GM12878 (cell line): Measurements from ENCODE around the gene DNMBP. TPM values are rescaled to one million over a fixed set of nuclear protein-coding genes. Genes with fewer than 3 reads are reported as not detected.

Experiments used
- ATAC-seq: fragments of 200-7000 bp; cut with Tn5 transposase; 3 replicates; pipeline ENCODE4 v1.9.1; 2020; ENCODE audit warnings: mild to moderate bottlenecking, moderate library complexity
- BruUV-seq: library from RNA; stranded (reverse); fragments of 400-500 nt; replicated peaks from 2 replicates; lab custom pipeline; 2021; lab: Mats Ljungman, UMichigan
- CTCF ChIA-PET: fragments of 300-600 bp; sonication (Branson Sonifier 250); formaldehyde crosslinking; extraction: SDS; loops from one replicate; lab custom pipeline; 2021; ENCODE audit warnings: inconsistent platforms; lab: Yijun Ruan, JAX
- POLR2A ChIA-PET: fragments of 350-600 bp; formaldehyde crosslinking; extraction: SDS; loops from one replicate; lab custom pipeline; 2021; ENCODE audit warnings: inconsistent platforms; lab: Charles Lee
- RAD21 ChIA-PET: fragments of 300-600 bp; sonication (Branson Sonifier 250); formaldehyde crosslinking; loops from one replicate; lab custom pipeline; 2023; ENCODE audit warnings: antibody characterized with exemption; ENCODE audit not compliant: unreplicated experiment; lab: Charles Lee
- SMC1A ChIA-PET: fragments of 300-600 bp; sonication (Branson Sonifier 250); formaldehyde crosslinking; loops from one replicate; lab custom pipeline; 2023; ENCODE audit not compliant: unreplicated experiment, uncharacterized antibody; lab: Charles Lee
- DNase-seq: peaks from one replicate; pipeline ENCODE4 v3.0.0-alpha.2; 2011; ENCODE audit warnings: low read depth, low spot score
- FAIRE-seq: peaks from 3 replicates; lab custom pipeline; 2011; peaks lifted over from hg19 to GRCh38; lab: Jason Lieb, UNC
- H2AFZ ChIP-seq: 2 replicates; pipeline ENCODE4 v1.6.0; 2011; ENCODE audit warnings: low read depth, low read length, control low read depth; ENCODE audit not compliant: control insufficient read depth
- H3K27ac ChIP-seq: 2 replicates; pipeline ENCODE4 v1.5.1; 2011; ENCODE audit warnings: control low read depth; ENCODE audit not compliant: control insufficient read depth, insufficient read depth
- H3K27me3 ChIP-seq, 2 experiments: replicated peaks in 1 of 2; 2 replicates each; pipeline versions ENCODE4 v1.6.0 to v1.6.1; 2011; ENCODE audit warnings: low read length in 1 of 2; ENCODE audit not compliant: control insufficient read depth in 2 of 2, insufficient read depth in 2 of 2
- H3K36me3 ChIP-seq, 2 experiments: 2 replicates each; pipeline ENCODE4 v1.5.1; 2011; ENCODE audit warnings: low read length in 1 of 2; ENCODE audit not compliant: control insufficient read depth in 2 of 2, insufficient read depth in 2 of 2
- H3K4me1 ChIP-seq: 2 replicates; pipeline ENCODE4 v1.6.1; 2011; ENCODE audit warnings: mild to moderate bottlenecking, low read length, moderate library complexity, mixed read lengths; ENCODE audit not compliant: control insufficient read depth, insufficient read depth
- H3K4me2 ChIP-seq: 2 replicates; pipeline ENCODE4 v1.6.0; 2011; ENCODE audit warnings: control low read depth; ENCODE audit not compliant: control insufficient read depth, insufficient read depth
- H3K4me3 ChIP-seq: fragments of 200-600 bp; sonication (generic); 2 replicates; pipeline ENCODE4 v1.5.1; 2016
- H3K79me2 ChIP-seq: 2 replicates; pipeline ENCODE4 v1.6.0; 2011; ENCODE audit warnings: low read length; ENCODE audit not compliant: control insufficient read depth, insufficient read depth
- H3K9ac ChIP-seq: 2 replicates; pipeline ENCODE4 v1.8.0; 2011; ENCODE audit warnings: low read length, control low read depth, mixed read lengths; ENCODE audit not compliant: control insufficient read depth, insufficient read depth
- H3K9me3 ChIP-seq: replicated peaks from 3 replicates; pipeline ENCODE4 v1.5.1; 2011; ENCODE audit warnings: mild to moderate bottlenecking, low read length; ENCODE audit not compliant: control insufficient read depth, insufficient read depth
- H4K20me1 ChIP-seq: 2 replicates; pipeline ENCODE4 v1.6.0; 2011; ENCODE audit not compliant: control insufficient read depth, insufficient read depth
- BCLAF1 ChIP-seq: fragments of 450-650 bp; IDR thresholded peaks from 2 replicates; pipeline ENCODE4 v1.6.1; 2017; ENCODE audit warnings: antibody characterized with exemption, mild to moderate bottlenecking, moderate library complexity
- KAT2A ChIP-seq: conservative IDR thresholded peaks from 2 replicates; pipeline ENCODE4 v1.6.1; 2011; ENCODE audit warnings: low read depth, low read length; ENCODE audit not compliant: control insufficient read depth
- MTA2 ChIP-seq: fragments of 450-650 bp; IDR thresholded peaks from 2 replicates; pipeline ENCODE4 v1.6.1; 2016; ENCODE audit warnings: low read depth, mild to moderate bottlenecking, moderate library complexity
- PBX3 ChIP-seq: IDR thresholded peaks from 2 replicates; pipeline ENCODE4 v1.6.1; 2011; ENCODE audit warnings: mild to moderate bottlenecking, low read depth, low read length, moderate library complexity; ENCODE audit not compliant: insufficient replicate concordance
- RBBP5 ChIP-seq: fragments of 200-600 bp; sonication (generic); conservative IDR thresholded peaks from 2 replicates; pipeline ENCODE4 v1.6.1; 2016
- RFX5 ChIP-seq: IDR thresholded peaks from 2 replicates; pipeline ENCODE4 v1.6.1; 2011; ENCODE audit warnings: low read depth, low read length, improper control_type of control experiment
- SKIL ChIP-seq: fragments of 450-650 bp; IDR thresholded peaks from 2 replicates; pipeline ENCODE4 v1.6.1; 2017; ENCODE audit warnings: mild to moderate bottlenecking, low read depth, inconsistent platforms; ENCODE audit not compliant: poor library complexity, severe bottlenecking
- ZNF207 ChIP-seq: fragments of 450-650 bp; IDR thresholded peaks from 2 replicates; pipeline ENCODE4 v1.6.1; 2014; ENCODE audit warnings: antibody characterized with exemption, mild to moderate bottlenecking, borderline replicate concordance
- WGBS: methylation state at CpG from one replicate; pipeline ENCODE4 v1.1.6; 2016; ENCODE audit warnings: low lambda C conversion rate; ENCODE audit not compliant: insufficient replicate concordance, insufficient coverage; ENCODE audit errors: missing lambda C conversion rate; 5-methylcytosine and 5-hydroxymethylcytosine counted together
- in situ Hi-C: fragments of 300-500 bp; cut with MboI; formaldehyde crosslinking; loops from 9 replicates; pipeline ENCODE4 v1.14.3; 2018; ENCODE audit warnings: mixed read lengths
- intact Hi-C: fragments of 100-400 bp; cut with micrococcal nuclease; formaldehyde crosslinking; loops from one replicate; pipeline ENCODE4 v1.14.2; 2022; ENCODE audit not compliant: unreplicated experiment
- polyA plus RNA-seq, 11 experiments: library from polyadenylated mRNA; depleted of rRNA in 4 of 11; unstranded in 6 of 11; stranded (reverse) in 5 of 11; fragments of >200 nt; fragmentation: Nextera tagmentation in 4 of 11; fragmentation: Illumina TruSeq in 1 of 11; extraction: Ambion mirVana in 4 of 11; extraction: Trizol in 1 of 11; gene quantifications; 1 replicate in 1 of 11; 2 replicates in 10 of 11; pipeline versions ENCODE4 v1.2.1 to v1.2.3, GENCODE V29; 2011 to 2016; ENCODE audit warnings: inconsistent platforms in 2 of 11, missing spikeins in 2 of 11, low read depth in 1 of 11
- total RNA-seq, 4 experiments: library from RNA; depleted of rRNA in 3 of 4; stranded (reverse); fragments of >200 nt in 3 of 4; fragmentation: Illumina TruSeq in 1 of 4; extraction: Trizol in 1 of 4; gene quantifications; 2 replicates each; pipeline versions ENCODE4 v1.2.1 to v1.2.3, GENCODE V29; 2013 to 2021

DNMBP gene
- total and polyA plus RNA-seq, 10 of the 15 experiments (the other 5 are each of a cell fraction or from before 2014, with no cell fraction given) = 7.1 to 45.0 (median 22.0) TPM

- ChIA-PET CTCF (no interaction called here), RAD21 (no interaction called here), POLR2A (no interaction called here), SMC1A (no interaction called here)
- Histone ChIP-seq H3K9ac (no peak overlapping the region), H3K4me3 (no peak overlapping the region), H3K27ac (no peak overlapping the region), H3K27me3 (no peaks in the 10 kb centered on the region), H3K4me1 (no peaks in the 10 kb centered on the region), H3K4me2 (no peak overlapping the region), H2AFZ (no peak overlapping the region), H4K20me1 (no peaks in the 10 kb centered on the region), H3K36me3 (peaks cover 1 to 4% of the 10 kb centered on the region in 2 experiments), H3K9me3 (no peaks in the 10 kb centered on the region), H3K79me2 (peaks cover 28% of the 10 kb centered on the region)
- ATAC-seq = no peak
- in situ Hi-C loops = no loop called here
- intact Hi-C loops = no loop called here
- TF ChIP-seq ZNF207 (no peak), KAT2A (no peak)
- BruUV-seq = no TSS peak
- no peak for FAIRE-seq
- 96% methylated on average over 9 of the region's 9 CpGs for WGBS
- DNase-seq = no peak
Observed at GRCh38 chr10:99929360-99929759, 80.4 kb downstream of the DNMBP start.

GRCh38 chr10:99927721-99928280, 81.9 kb downstream of the DNMBP start:
- Histone ChIP-seq H3K27me3 (no peaks in the 10 kb centered on the region), H2AFZ (no peak overlapping the region)
- TF ChIP-seq RBBP5 (no peak), RFX5 (no peak), MTA2 (no peak), BCLAF1 (no peak), PBX3 (no peak), SKIL (no peak)

More at GRCh38 chr10:99927721-99928280, 81.9 kb downstream of the DNMBP start:
- ATAC-seq = no peak
- H4K20me1 ChIP-seq = peaks cover 5% of the 10 kb centered on the region; the same call in 1 of the 2 replicates
- in situ Hi-C loops (no loop called here), intact Hi-C loops (no loop called here)
- no TSS peak for BruUV-seq
- ChIA-PET SMC1A (interaction anchor here (0.7 to 1.8 kb wide), 7 partner anchors 8 to 220 kb away, joined by 3 to 6 read pairs (median 3); no protein-coding TSS in a partner anchor), POLR2A (no interaction called here), CTCF (interaction anchor here (1.5 to 2.0 kb wide), 3 partner anchors 22 to 119 kb away, joined by 3 to 9 read pairs (median 6); no protein-coding TSS in a partner anchor), RAD21 (interaction anchor here (1.3 kb wide), 1 partner anchor 118 kb away, joined by 5 read pairs; no protein-coding TSS in a partner anchor)
- DNase-seq = no peak
- peaks cover 1 to 4% of the 10 kb centered on the region in 2 experiments for H3K36me3 ChIP-seq
- no peak overlapping the region for H3K4me2 ChIP-seq
- 79% methylated on average over 3 of the region's 3 CpGs for WGBS
- no peak overlapping the region for H3K9ac ChIP-seq
- no peaks in the 10 kb centered on the region for H3K4me1 ChIP-seq
- 0 out of 2 replicates have a peak overlapping the region, but pooled peaks have one; percentile 1 for H3K27ac ChIP-seq
- no peak overlapping the region for H3K4me3 ChIP-seq
- no peaks in the 10 kb centered on the region for H3K9me3 ChIP-seq
- H3K79me2 ChIP-seq = peaks cover 28% of the 10 kb centered on the region
- no peak for FAIRE-seq
